CD4-positive, alpha-beta T cell treated with Interleukin-2 at 100 ng/mL for 4 hours (primary cell): ENCODE data around the gene ECHDC3.
"Not testable (repeated sequence)": the region's sequence is repeated elsewhere in the genome, so short reads cannot be mapped to it uniquely, and the experiment has no call there.

Source experiments
- DNase-seq: peaks from one replicate; pipeline ENCODE4 v3.0.0-alpha.2; 2020; ENCODE audit warnings: low spot score

ECHDC3 gene

GRCh38 chr10:11716686-11717085 lies 25.5 kb upstream of the ECHDC3 start:
- DNase-seq, result no peak

DNA sequence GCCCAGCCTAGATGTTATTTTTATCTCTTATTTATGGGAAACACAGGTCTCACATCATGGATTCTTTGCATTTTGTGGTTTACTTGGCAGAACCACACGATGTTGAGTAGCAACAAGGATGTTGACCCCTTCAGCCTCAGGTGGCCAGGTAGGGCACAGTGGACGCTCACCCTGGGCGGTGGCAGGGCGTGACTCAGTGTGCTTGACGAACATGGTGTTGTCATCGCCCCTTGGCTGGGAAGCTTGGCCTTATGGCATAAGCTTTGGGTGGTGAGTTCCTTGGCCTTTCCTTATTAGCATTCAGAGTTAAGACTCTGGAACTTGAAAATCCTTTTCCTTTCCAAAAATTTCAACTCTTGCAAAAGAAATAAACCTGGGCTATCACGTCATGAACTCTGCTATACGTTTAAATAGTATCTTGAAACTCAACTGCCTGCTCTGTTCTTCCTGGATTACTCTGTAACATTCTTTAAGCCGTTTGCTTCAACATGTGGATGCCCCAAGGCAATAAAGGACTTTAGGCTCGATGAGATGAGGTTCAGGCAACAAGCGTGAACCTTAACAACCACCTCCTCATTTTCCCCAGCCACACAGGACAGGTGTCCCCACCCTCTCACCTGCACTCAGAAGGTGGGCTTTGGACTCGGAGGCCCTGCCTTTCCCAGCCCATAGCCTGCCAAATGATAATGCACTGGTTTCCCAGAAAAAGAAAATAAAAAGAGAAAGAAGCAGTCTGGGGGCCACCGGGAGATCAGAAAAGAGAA lies 22.5 kb upstream of the ECHDC3 start:
- DNase-seq, result no peak

DNA sequence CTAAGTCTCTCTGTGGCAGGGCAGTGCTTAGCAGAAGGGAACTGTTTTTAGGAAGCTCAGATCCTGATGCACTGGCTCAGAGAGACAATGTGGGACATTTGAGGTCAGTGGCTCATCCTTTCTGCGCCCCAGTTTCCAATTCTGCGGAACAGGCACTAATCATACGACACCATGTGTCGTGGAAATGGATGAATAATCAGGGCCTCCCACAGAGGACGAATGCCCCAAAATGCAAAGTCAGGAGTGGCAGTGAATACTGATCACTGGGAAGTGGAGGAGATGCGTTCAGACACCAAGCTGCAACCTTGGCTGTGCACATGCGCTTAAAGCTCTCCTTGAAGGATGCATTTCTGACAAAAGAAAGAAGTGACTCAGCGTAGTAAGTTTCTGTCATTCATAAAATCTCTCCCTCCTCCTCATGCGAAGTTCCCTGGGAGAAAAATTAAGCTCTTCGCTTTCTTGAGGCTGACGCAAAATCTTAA lies 21.9 kb upstream of the ECHDC3 start:
- no peak for DNase-seq

GRCh38 chr10:11721806-11722205 lies 20.4 kb upstream of the ECHDC3 start:
- no peak for DNase-seq

GRCh38 chr10:11723359-11723758 lies 18.8 kb upstream of the ECHDC3 start:
- DNase-seq, result no peak

GRCh38 chr10:11724938-11725776 lies 17.0 kb upstream of the ECHDC3 start:
- peak; percentile 21 for DNase-seq

DNA sequence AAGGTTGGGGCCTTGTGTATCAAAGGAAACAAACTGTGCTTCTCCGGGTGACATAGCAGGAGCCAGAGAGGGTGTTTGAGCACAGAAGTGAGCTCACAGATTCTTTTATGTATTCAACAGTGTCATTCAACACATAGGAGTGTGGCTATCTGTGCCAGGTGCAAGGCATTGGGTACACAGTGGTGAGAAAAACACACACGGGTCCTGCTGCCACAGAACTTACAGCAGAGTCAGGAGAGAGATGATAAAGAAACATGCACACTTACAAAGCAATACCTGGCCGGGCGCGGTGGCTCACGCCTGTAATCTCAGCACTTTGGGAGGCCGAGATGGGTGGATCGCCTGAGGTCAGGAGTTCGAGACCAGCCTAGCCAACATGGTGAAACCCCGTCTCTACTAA lies 16.3 kb upstream of the ECHDC3 start:
- no peak for DNase-seq

GRCh38 chr10:11727563-11727962 lies 14.6 kb upstream of the ECHDC3 start:
- no peak for DNase-seq

DNA sequence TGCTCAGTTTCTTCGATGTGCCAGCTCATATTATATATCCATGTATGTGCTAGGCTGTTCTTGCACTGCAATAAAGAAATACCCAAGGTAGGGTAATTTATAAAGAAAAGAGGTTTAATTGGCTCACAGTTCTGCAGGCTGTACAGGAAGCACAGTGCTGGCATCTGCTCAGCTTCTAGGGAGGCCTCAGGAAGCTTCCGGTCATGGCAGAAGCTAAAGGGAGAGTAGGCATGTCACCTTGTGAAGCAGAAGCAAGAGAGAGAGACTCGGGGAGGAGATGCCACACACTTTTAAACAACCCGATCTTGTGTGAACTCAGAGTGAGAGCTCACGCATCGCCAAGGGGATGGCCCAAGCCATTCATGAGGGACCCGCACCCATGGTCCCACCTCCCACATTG lies 13.8 kb upstream of the ECHDC3 start:
- DNase-seq, result no peak

DNA sequence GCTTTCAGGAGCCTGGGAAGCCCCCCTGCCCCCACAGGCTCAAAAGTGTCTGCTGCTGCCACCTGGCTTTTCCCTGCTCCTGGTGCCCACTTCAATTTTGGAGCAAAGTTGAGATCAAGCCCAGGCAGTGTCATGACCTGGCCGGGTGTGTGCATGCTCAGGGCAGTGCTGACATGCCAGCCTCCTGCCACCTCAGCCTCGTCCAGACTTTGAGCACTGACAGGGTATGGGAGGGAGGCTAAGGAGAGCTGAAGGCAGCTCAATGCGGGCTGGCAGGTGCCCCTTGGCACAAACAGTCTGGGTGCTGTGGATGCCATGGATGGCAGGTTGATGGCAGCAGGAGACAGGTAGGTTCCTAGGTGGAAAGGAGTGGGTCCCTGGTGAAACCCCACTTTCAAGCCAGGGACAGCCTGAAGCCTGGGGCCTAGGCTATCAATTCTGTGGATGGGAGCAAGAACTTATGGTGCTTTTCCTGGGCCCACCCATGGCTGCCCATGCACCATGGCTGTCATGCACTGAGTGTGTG lies 12.3 kb upstream of the ECHDC3 start:
- DNase-seq, result no peak

- no peak for DNase-seq
These were observed 11.4 kb upstream of the ECHDC3 start for GRCh38 chr10:11730779-11731178.

DNA sequence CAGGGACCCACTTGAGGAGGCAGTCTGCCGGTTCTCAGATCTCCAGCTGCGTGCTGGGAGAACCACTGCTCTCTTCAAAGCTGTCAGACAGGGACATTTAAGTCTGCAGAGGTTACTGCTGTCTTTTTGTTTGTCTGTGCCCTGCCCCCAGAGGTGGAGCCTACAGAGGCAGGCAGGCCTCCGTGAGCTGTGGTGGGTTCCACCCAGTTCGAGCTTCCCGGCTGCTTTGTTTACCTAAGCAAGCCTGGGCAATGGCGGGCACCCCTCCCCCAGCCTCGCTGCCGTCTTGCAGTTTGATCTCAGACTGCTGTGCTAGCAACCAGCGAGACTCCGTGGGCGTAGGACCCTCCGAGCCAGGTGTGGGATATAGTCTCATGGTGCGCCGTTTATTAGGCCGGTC lies 5.4 kb upstream of the ECHDC3 start:
- DNase-seq, result not testable (repeated sequence)

GRCh38 chr10:11737258-11738032 lies 4.7 kb upstream of the ECHDC3 start:
- not testable (repeated sequence) for DNase-seq

DNA sequence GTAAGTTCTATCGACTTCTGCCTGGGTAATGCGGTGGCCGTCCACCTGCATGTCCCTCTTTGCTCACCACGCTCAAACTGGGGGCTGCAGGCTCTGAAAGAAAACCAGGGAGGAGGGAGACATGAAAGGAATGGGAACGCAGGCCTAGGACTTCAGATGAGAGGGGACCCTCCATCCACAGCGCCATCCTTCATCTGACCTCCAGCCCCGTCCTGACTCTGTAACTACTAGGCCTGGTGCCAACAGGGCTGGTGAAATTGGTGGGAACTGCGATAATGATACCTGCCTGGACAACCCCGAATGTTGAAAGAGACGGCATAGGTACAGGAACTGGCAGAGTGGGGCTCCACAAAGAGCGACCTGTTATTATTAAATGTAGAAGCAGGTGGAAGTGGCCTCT lies 1.3 kb upstream of the ECHDC3 start:
- no peak for DNase-seq

- no peak for DNase-seq
These were observed 574 bp upstream of the ECHDC3 start for GRCh38 chr10:11741608-11742007.

DNA sequence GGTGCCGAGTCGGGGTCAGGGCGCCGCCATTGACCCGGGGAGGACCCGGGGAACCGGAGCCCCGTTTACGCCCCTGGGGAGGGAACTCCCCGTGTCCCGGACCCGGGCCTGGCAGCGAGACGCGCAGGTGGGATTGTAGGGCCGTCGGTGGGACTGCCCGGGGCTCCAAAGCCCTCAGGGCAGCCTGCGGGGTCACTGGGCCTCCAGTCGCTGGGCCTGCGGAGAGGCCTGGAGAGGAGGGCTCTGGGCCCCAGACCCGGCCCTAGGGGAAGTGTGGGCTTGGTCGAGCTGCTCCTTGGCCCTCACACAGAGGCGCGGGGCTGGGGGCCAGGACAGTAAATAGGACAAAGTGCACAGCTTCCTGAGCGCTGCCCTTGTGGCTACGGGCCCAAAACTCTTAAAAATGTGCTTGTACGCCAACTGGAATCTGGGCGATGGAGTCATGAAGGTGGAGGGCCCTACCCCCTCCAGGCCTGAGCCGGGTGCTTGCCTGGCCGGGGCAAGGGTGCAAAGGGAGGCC lies 657 bp downstream of the ECHDC3 start:
- no peak for DNase-seq

- no peak for DNase-seq
These were observed 1.5 kb downstream of the ECHDC3 start for GRCh38 chr10:11743461-11744338.

DNA sequence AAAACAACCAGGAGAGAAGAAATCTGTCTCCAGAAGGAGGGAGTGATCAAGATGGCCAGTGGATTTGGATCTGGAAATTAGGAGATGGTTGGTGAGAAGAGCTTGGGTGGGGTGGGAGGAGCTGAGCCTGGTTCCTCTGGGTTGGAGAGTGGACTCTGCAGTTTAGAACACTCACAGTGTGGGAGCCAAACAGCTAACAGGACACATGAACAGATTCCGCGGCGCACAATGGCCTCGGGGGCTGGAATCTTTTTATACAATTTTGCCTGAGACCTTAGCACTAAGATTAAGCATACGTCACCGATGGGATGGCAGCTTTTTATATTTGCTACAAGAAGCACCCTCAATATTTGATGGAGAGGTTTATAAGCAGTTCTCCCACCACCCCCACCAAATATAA lies 2.9 kb downstream of the ECHDC3 start:
- no peak for DNase-seq

GRCh38 chr10:11746883-11747539 lies 4.8 kb downstream of the ECHDC3 start:
- DNase-seq, result no peak

- no peak for DNase-seq
These were observed 6.7 kb downstream of the ECHDC3 start for GRCh38 chr10:11748866-11749265.
